HEK293 (cell line): Measurements from ENCODE around the gene USP24.

Source experiments
- CTCF ChIA-PET: fragments of 350-600 bp; formaldehyde crosslinking; extraction: SDS; loops from one replicate; lab custom pipeline; 2021; ENCODE audit warnings: antibody characterized with exemption; lab: Yijun Ruan, JAX
- POLR2A ChIA-PET: fragments of 300-600 bp; formaldehyde crosslinking; extraction: SDS; loops from one replicate; lab custom pipeline; 2020; ENCODE audit warnings: antibody characterized with exemption, inconsistent platforms; lab: Yijun Ruan, JAX
- H3K27ac ChIP-seq: fragments of 200-500 bp; sonication (Bioruptor generic); 2 replicates; pipeline ENCODE4 v1.5.1; 2014; ENCODE audit warnings: low read depth, low read length, control low read depth, inconsistent platforms; ENCODE audit errors: extremely low read depth
- H3K36me3 ChIP-seq, 2 experiments: fragments of 200-500 bp in 1 of 2; sonication (Bioruptor generic) in 1 of 2; 1 replicate in 1 of 2; 2 replicates in 1 of 2; pipeline ENCODE4 v1.5.1; 2014 to 2017; ENCODE audit warnings: inconsistent platforms in 2 of 2, low read length in 2 of 2; ENCODE audit not compliant: control insufficient read depth in 2 of 2, insufficient read depth in 1 of 2
- H3K4me1 ChIP-seq: fragments of 200-500 bp; sonication (Bioruptor generic); 2 replicates; pipeline ENCODE4 v1.5.1; 2014; ENCODE audit warnings: mild to moderate bottlenecking, low read length, inconsistent platforms; ENCODE audit not compliant: control insufficient read depth, insufficient read depth
- H3K4me3 ChIP-seq: 2 replicates; pipeline ENCODE4 v1.5.1; 2011; ENCODE audit warnings: low read depth, mild to moderate bottlenecking, control low read depth, low read length, moderate library complexity
- H3K9me3 ChIP-seq: fragments of 200-500 bp; sonication (Bioruptor generic); 2 replicates; pipeline ENCODE4 v1.5.1; 2014; ENCODE audit warnings: low read depth, low read length, inconsistent platforms; ENCODE audit not compliant: control insufficient read depth, insufficient read depth
- CTCF ChIP-seq: fragments of 450-650 bp; formaldehyde crosslinking; IDR thresholded peaks from 2 replicates; pipeline ENCODE4 v1.5.1; 2016; ENCODE audit warnings: missing biosample characterization, missing genetic modification characterization
- PRDM10 ChIP-seq: fragments of 450-650 bp; formaldehyde crosslinking; IDR thresholded peaks from 2 replicates; pipeline ENCODE4 v1.5.1; 2016; ENCODE audit warnings: missing biosample characterization, missing genetic modification characterization
- ZBTB17 ChIP-seq: fragments of 450-650 bp; formaldehyde crosslinking; IDR thresholded peaks from 2 replicates; pipeline ENCODE4 v1.5.1; 2016; ENCODE audit warnings: missing biosample characterization, missing genetic modification characterization
- ZBTB44 ChIP-seq: fragments of 450-650 bp; IDR thresholded peaks from 2 replicates; pipeline ENCODE4 v1.5.1; 2018; ENCODE audit warnings: missing biosample characterization, mild to moderate bottlenecking, missing genetic modification characterization
- ZBTB48 ChIP-seq: fragments of 450-650 bp; formaldehyde crosslinking; IDR thresholded peaks from 2 replicates; pipeline ENCODE4 v1.5.1; 2016; ENCODE audit warnings: missing biosample characterization, missing genetic modification characterization
- ZNF155 ChIP-seq: fragments of 450-650 bp; formaldehyde crosslinking; IDR thresholded peaks from 2 replicates; pipeline ENCODE4 v1.5.1; 2016; ENCODE audit warnings: missing biosample characterization, missing genetic modification characterization
- ZNF175 ChIP-seq: fragments of 450-650 bp; formaldehyde crosslinking; IDR thresholded peaks from 2 replicates; pipeline ENCODE4 v1.5.1; 2016; ENCODE audit warnings: missing biosample characterization, missing genetic modification characterization
- ZNF449 ChIP-seq: fragments of 450-650 bp; formaldehyde crosslinking; IDR thresholded peaks from 2 replicates; pipeline ENCODE4 v1.5.1; 2017; ENCODE audit warnings: missing biosample characterization, mild to moderate bottlenecking, missing genetic modification characterization, moderate library complexity
- ZNF514 ChIP-seq: fragments of 450-650 bp; formaldehyde crosslinking; IDR thresholded peaks from 2 replicates; pipeline ENCODE4 v1.5.1; 2016; ENCODE audit warnings: missing biosample characterization, missing genetic modification characterization
- ZNF600 ChIP-seq: fragments of 450-650 bp; formaldehyde crosslinking; IDR thresholded peaks from 2 replicates; pipeline ENCODE4 v1.5.1; 2016; ENCODE audit warnings: missing biosample characterization, missing genetic modification characterization
- ZNF768 ChIP-seq: fragments of 450-650 bp; formaldehyde crosslinking; IDR thresholded peaks from 2 replicates; pipeline ENCODE4 v1.5.1; 2018; ENCODE audit warnings: missing biosample characterization, mild to moderate bottlenecking, missing genetic modification characterization
- TF ChIP-seq, protein P1 (sequence below): fragments of 450-650 bp; formaldehyde crosslinking; IDR thresholded peaks from 2 replicates; pipeline ENCODE4 v1.5.1; 2016; ENCODE audit warnings: missing biosample characterization, missing genetic modification characterization
- TF ChIP-seq, protein P2 (sequence below): fragments of 450-650 bp; formaldehyde crosslinking; IDR thresholded peaks from 2 replicates; pipeline ENCODE4 v1.5.1; 2016; ENCODE audit warnings: missing biosample characterization, missing genetic modification characterization
- TF ChIP-seq, protein P3 (sequence below): fragments of 450-650 bp; formaldehyde crosslinking; IDR thresholded peaks from 2 replicates; pipeline ENCODE4 v1.5.1; 2016; ENCODE audit warnings: missing biosample characterization, missing genetic modification characterization, low read depth

Gene USP24

GRCh38 chr1:55064861-55065263 lies 150.3 kb downstream of the USP24 start (continued):
- TF ChIP-seq, protein P1, sequence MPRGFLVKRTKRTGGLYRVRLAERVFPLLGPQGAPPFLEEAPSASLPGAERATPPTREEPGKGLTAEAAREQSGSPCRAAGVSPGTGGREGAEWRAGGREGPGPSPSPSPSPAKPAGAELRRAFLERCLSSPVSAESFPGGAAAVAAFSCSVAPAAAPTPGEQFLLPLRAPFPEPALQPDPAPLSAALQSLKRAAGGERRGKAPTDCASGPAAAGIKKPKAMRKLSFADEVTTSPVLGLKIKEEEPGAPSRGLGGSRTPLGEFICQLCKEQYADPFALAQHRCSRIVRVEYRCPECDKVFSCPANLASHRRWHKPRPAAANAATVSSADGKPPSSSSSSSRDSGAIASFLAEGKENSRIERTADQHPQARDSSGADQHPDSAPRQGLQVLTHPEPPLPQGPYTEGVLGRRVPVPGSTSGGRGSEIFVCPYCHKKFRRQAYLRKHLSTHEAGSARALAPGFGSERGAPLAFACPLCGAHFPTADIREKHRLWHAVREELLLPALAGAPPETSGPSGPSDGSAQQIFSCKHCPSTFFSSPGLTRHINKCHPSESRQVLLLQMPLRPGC (tag by site-specific recombination): no peak

DNA sequence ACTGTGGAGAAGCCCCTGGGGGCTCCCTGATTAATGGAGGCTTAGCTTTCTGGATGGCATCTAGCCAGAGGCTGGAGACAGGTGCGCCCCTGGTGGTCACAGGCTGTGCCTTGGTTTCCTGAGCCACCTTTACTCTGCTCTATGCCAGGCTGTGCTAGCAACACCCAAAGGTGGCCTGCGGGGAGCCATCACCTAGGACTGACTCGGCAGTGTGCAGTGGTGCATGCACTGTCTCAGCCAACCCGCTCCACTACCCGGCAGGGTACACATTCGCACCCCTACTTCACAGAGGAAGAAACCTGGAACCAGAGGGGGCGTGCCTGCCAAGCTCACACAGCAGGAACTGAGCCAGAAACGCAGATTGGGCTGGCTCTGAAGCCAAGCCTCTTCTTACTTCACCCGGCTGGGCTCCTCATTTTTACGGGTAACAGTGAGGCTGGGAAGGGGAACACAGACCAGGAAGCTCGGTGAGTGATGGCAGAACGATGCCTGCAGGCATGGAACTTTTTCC lies 151.0 kb downstream of the USP24 start:
- Histone ChIP-seq H3K4me3 (no peak overlapping the region), H3K36me3 (peaks cover 0 to 27% of the 10 kb centered on the region in 2 experiments; a peak in 1 of 3 replicates), H3K9me3 (no peaks in the 10 kb centered on the region), H3K4me1 (no peaks in the 10 kb centered on the region), H3K27ac (no peak overlapping the region)
- ChIA-PET POLR2A (interaction anchor here (1.0 kb wide), 1 partner anchor 9 kb away, joined by 3 read pairs; no protein-coding TSS in a partner anchor), CTCF (no interaction called here)
- TF ChIP-seq ZBTB48 (tag by site-specific recombination) (no peak), ZBTB17 (tag by site-specific recombination) (peak; percentile 78), CTCF (tag by site-specific recombination) (peak; percentile 56), ZNF768 (tag by site-specific recombination) (peak; percentile 47; the same call in 1 of the 2 replicates), ZNF155 (tag by site-specific recombination) (no peak), PRDM10 (0 out of 2 replicates have a peak, but pooled peaks have one; percentile 28), ZNF600 (tag by site-specific recombination) (0 out of 2 replicates have a peak, but pooled peaks have one; percentile 20), ZNF449 (peak; percentile 83)

DNA sequence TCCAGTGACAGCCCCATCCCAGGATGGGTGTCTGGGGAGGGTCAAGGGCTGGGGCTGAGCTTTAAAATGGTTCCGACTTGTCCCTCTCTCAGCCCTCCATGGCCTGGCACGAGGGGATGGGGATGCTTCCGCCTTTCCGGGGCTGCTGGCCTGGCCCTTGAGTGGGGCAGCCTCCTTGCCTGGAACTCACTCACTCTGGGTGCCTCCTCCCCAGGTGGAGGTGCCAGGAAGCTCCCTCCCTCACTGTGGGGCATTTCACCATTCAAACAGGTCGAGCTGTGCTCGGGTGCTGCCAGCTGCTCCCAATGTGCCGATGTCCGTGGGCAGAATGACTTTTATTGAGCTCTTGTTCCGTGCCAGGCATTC lies 151.6 kb downstream of the USP24 start:
- Histone ChIP-seq H3K27ac (no peak overlapping the region), H3K9me3 (no peaks in the 10 kb centered on the region), H3K36me3 (peaks cover 0 to 22% of the 10 kb centered on the region in 2 experiments; a peak in 1 of 3 replicates), H3K4me3 (no peak overlapping the region), H3K4me1 (no peaks in the 10 kb centered on the region)
- ChIA-PET POLR2A (interaction anchor here (1.0 kb wide), 1 partner anchor 9 kb away, joined by 3 read pairs; no protein-coding TSS in a partner anchor), CTCF (interaction anchor here (1.5 kb wide), 1 partner anchor 67 kb away, joined by 4 read pairs; no protein-coding TSS in a partner anchor)
- TF ChIP-seq, protein P2, sequence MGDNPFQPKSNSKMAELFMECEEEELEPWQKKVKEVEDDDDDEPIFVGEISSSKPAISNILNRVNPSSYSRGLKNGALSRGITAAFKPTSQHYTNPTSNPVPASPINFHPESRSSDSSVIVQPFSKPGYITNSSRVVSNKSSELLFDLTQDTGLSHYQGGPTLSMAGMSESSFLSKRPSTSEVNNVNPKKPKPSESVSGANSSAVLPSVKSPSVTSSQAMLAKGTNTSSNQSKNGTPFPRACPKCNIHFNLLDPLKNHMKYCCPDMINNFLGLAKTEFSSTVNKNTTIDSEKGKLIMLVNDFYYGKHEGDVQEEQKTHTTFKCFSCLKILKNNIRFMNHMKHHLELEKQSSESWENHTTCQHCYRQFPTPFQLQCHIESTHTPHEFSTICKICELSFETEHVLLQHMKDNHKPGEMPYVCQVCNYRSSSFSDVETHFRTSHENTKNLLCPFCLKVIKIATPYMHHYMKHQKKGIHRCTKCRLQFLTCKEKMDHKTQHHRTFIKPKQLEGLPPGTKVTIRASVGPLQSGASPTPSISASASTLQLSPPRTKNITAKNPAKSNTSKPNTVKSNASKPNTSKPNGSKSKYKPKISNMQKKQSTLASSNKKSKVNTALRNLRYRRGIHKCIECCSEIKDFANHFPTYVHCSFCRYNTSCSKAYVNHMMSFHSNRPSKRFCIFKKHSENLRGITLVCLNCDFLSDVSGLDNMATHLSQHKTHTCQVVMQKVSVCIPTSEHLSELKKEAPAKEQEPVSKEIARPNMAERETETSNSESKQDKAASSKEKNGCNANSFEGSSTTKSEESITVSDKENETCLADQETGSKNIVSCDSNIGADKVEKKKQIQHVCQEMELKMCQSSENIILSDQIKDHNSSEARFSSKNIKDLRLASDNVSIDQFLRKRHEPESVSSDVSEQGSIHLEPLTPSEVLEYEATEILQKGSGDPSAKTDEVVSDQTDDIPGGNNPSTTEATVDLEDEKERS (tag by site-specific recombination): no peak
- TF ChIP-seq, protein P3, sequence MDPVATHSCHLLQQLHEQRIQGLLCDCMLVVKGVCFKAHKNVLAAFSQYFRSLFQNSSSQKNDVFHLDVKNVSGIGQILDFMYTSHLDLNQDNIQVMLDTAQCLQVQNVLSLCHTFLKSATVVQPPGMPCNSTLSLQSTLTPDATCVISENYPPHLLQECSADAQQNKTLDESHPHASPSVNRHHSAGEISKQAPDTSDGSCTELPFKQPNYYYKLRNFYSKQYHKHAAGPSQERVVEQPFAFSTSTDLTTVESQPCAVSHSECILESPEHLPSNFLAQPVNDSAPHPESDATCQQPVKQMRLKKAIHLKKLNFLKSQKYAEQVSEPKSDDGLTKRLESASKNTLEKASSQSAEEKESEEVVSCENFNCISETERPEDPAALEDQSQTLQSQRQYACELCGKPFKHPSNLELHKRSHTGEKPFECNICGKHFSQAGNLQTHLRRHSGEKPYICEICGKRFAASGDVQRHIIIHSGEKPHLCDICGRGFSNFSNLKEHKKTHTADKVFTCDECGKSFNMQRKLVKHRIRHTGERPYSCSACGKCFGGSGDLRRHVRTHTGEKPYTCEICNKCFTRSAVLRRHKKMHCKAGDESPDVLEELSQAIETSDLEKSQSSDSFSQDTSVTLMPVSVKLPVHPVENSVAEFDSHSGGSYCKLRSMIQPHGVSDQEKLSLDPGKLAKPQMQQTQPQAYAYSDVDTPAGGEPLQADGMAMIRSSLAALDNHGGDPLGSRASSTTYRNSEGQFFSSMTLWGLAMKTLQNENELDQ (tag by site-specific recombination): no peak
- no peak for TF ChIP-seq ZBTB44
- no peak for TF ChIP-seq ZNF514 (tag by site-specific recombination)
- no peak for TF ChIP-seq ZNF175 (tag by site-specific recombination)
